Progenitor cell of endocrine pancreas (in vitro differentiated cells): ENCODE measurements around the gene RBM19. TPM values are rescaled to one million over a fixed set of nuclear protein-coding genes. Genes with fewer than 3 reads are reported as not detected.
A peak's percentile ranks its signal among the peaks of the same experiment; 100 is the strongest.

Experiments
- DNase-seq: peaks from one replicate; pipeline ENCODE4 v3.0.0; 2021; ENCODE audit warnings: low spot score; ENCODE audit not compliant: unreplicated experiment
- H3K27ac Mint-ChIP-seq: 2 replicates; pipeline ENCODE4 v1.8.0; 2021; ENCODE audit warnings: mild to moderate bottlenecking, moderate library complexity, mixed read lengths
- H3K27me3 Mint-ChIP-seq: 2 replicates; pipeline ENCODE4 v1.8.0; 2021; ENCODE audit warnings: mixed read lengths
- H3K36me3 Mint-ChIP-seq: 2 replicates; pipeline ENCODE4 v1.8.0; 2022; ENCODE audit warnings: mixed read lengths; ENCODE audit not compliant: insufficient read depth
- H3K4me1 Mint-ChIP-seq: 2 replicates; pipeline ENCODE4 v1.8.0; 2021; ENCODE audit warnings: low read depth, mixed read lengths
- H3K4me3 Mint-ChIP-seq: 2 replicates; pipeline ENCODE4 v1.8.0; 2021; ENCODE audit warnings: low read depth, mild to moderate bottlenecking, moderate library complexity, mixed read lengths
- H3K9me3 Mint-ChIP-seq: 2 replicates; pipeline ENCODE4 v1.8.0; 2021; ENCODE audit warnings: low read depth, mixed read lengths
- total RNA-seq: library from RNA; stranded (reverse); gene quantifications from 2 replicates; pipeline ENCODE4 v1.2.1, GENCODE V29; 2021
- TF ChIP-seq, protein P1 (sequence below): fragments of 200-600 bp; sonication (generic); IDR thresholded peaks from one replicate; pipeline ENCODE4 v1.5.0; 2021; ENCODE audit warnings: antibody characterized with exemption, mild to moderate bottlenecking; ENCODE audit not compliant: unreplicated experiment

The RBM19 gene
- total RNA-seq, 1 donor from 2014 or later: 39.4 TPM

DNA sequence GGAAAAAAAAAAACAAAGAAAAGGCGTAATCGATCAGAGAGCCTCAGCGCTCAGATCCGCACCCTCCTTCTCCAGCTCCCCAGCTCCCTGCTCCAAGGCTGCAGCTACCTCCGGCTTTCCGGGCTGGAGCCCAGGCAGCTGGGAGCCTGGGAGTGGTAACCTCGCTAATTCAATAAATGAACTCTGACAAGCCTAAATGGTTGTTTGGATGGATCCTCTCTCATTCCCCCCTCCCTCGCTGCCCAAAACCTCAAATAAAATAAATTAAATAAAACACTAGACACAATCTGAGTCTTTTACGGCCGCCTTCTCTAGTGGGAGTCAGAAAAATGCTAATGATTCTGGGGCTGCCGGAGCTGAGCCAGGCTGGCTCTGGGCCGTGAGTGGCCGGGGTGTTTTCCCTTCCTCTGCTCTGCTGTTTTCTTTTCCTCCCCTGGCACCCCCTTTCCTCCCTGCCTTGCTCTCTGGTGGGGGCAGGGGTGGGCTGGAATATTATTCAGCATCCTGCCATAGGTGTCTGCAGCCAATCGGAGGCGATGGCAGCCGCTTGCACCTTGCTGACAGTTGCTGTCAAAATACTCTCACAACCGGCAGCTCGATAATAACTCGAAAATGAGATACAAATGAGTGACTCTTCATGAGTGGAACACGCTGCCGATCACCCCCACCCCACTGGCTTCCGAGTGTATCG, 76.1 kb downstream of the RBM19 start:
- no peak for DNase-seq
- peaks cover 5% of the 10 kb centered on the region for H3K36me3 Mint-ChIP-seq
- H3K9me3 Mint-ChIP-seq: peaks cover under 1% of the 10 kb centered on the region
- no peaks in the 10 kb centered on the region for H3K27me3 Mint-ChIP-seq
- TF ChIP-seq, protein P1, sequence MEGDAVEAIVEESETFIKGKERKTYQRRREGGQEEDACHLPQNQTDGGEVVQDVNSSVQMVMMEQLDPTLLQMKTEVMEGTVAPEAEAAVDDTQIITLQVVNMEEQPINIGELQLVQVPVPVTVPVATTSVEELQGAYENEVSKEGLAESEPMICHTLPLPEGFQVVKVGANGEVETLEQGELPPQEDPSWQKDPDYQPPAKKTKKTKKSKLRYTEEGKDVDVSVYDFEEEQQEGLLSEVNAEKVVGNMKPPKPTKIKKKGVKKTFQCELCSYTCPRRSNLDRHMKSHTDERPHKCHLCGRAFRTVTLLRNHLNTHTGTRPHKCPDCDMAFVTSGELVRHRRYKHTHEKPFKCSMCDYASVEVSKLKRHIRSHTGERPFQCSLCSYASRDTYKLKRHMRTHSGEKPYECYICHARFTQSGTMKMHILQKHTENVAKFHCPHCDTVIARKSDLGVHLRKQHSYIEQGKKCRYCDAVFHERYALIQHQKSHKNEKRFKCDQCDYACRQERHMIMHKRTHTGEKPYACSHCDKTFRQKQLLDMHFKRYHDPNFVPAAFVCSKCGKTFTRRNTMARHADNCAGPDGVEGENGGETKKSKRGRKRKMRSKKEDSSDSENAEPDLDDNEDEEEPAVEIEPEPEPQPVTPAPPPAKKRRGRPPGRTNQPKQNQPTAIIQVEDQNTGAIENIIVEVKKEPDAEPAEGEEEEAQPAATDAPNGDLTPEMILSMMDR: no peak
- peaks cover 18% of the 10 kb centered on the region for H3K4me1 Mint-ChIP-seq
- no peak overlapping the region for H3K27ac Mint-ChIP-seq
- no peak overlapping the region for H3K4me3 Mint-ChIP-seq

DNA sequence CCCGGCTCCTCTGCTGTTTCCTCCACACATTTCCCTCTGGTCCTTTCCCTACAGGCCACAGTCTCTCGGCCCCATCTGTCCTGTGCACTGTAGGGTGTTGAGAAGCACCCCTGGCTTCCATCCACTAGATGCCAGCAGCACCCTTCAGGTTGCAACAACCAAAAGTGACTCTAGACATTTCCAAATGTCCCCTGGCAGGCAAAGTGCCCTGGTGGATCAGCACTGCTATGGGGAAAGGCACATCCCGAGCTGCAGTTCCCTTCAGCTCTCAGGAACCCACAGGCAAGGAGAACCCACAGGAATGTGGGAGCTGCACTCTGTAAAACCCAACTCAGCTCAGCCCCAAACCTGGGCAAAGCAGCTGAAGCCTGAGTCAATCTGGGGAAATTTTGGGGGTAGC, 77.0 kb downstream of the RBM19 start:
- no peak overlapping the region for H3K4me3 Mint-ChIP-seq
- no peak for DNase-seq
- no peak overlapping the region for H3K27ac Mint-ChIP-seq
- H3K27me3 Mint-ChIP-seq: no peaks in the 10 kb centered on the region
- peaks cover 9% of the 10 kb centered on the region for H3K36me3 Mint-ChIP-seq
- H3K9me3 Mint-ChIP-seq: peaks cover 4% of the 10 kb centered on the region
- peaks cover 18% of the 10 kb centered on the region for H3K4me1 Mint-ChIP-seq
- TF ChIP-seq, protein P1: peak; percentile 14

DNA sequence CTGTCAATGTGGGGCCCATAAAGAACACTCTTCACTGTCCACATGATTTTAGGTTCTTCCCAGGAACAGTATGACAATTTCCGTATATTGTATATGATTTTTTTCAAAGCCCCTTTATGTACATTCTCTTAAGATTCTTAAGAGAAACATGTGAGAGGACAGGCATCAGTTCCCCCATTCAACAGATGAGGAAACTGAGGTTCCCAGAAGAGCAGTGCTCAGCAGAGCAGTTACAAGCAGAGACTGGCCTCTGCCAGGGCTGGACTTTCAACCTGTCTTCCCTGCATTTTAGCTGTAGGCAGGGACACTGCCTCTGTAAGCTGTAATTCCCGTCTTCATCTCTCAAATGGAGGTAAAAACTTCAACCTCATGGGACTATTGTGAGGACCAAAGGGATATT, 77.7 kb downstream of the RBM19 start:
- TF ChIP-seq, protein P1: no peak
- Mint-ChIP-seq H3K9me3 (peaks cover 4% of the 10 kb centered on the region), H3K4me3 (no peak overlapping the region), H3K27ac (no peak overlapping the region), H3K36me3 (peaks cover 10% of the 10 kb centered on the region), H3K4me1 (peaks cover 18% of the 10 kb centered on the region), H3K27me3 (no peaks in the 10 kb centered on the region)
- no peak for DNase-seq

DNA sequence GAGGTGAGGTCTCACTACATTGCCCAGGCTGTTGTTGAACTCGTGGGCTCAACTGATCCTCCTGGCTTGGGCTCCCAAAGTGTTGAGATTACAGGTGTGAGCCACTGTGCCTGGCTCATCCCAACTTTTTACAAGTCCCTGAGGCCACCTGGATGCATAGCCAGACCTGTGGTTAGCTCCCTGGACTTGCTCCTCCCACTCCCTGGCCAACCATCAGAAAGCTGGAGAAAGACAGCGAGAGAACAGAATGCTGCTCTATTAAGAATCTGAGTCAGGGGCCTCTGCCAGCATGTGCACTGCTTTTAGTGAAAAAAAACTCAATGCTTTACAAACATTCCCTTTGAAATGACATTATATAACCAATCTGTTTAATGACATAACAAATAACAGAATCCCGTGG, 78.2 kb downstream of the RBM19 start:
- Mint-ChIP-seq H3K36me3 (peaks cover 9% of the 10 kb centered on the region), H3K4me3 (no peak overlapping the region), H3K27me3 (no peaks in the 10 kb centered on the region), H3K27ac (no peak overlapping the region), H3K4me1 (peaks cover 18% of the 10 kb centered on the region), H3K9me3 (peaks cover 4% of the 10 kb centered on the region)
- no peak for DNase-seq
- TF ChIP-seq, protein P1: no peak

DNA sequence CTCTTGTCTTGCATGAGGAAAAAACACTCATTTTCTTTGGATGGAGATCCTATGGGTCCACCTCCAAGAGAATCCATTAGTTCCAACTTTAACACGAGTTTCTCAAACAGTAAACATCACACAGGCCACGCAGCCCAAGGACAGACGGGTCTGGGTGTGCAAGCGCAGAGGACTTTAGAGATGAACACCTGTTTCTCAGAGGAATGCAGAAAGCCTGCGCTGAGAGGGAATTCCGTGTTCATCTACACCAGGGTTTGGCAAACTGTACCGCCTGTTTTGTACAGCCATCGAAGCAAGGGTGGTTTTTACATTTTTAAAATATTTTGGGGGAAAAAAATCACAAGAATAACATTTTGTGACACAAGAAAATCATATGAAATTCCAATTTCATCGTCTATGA, 79.4 kb downstream of the RBM19 start:
- Mint-ChIP-seq H3K27me3 (no peaks in the 10 kb centered on the region), H3K36me3 (peaks cover 12% of the 10 kb centered on the region), H3K4me3 (no peak overlapping the region), H3K4me1 (peaks cover 16% of the 10 kb centered on the region), H3K9me3 (peaks cover 4% of the 10 kb centered on the region), H3K27ac (no peak overlapping the region)
- no peak for DNase-seq
- TF ChIP-seq, protein P1: no peak
